B cell (primary cell): ENCODE measurements around the gene CTDNEP1.

Experiments
- EZH2 ChIP-seq: IDR thresholded peaks from 2 replicates; pipeline ENCODE4 v1.6.1; 2012; ENCODE audit warnings: borderline replicate concordance, low read depth, mild to moderate bottlenecking, moderate library complexity, low read length; ENCODE audit not compliant: insufficient read depth, poor library complexity, severe bottlenecking
- TF ChIP-seq, protein P1 (sequence below): fragments of 200-600 bp; IDR thresholded peaks from one replicate; pipeline ENCODE4 v1.8.0; 2022; ENCODE audit warnings: antibody characterized with exemption, mild to moderate bottlenecking

DNA sequence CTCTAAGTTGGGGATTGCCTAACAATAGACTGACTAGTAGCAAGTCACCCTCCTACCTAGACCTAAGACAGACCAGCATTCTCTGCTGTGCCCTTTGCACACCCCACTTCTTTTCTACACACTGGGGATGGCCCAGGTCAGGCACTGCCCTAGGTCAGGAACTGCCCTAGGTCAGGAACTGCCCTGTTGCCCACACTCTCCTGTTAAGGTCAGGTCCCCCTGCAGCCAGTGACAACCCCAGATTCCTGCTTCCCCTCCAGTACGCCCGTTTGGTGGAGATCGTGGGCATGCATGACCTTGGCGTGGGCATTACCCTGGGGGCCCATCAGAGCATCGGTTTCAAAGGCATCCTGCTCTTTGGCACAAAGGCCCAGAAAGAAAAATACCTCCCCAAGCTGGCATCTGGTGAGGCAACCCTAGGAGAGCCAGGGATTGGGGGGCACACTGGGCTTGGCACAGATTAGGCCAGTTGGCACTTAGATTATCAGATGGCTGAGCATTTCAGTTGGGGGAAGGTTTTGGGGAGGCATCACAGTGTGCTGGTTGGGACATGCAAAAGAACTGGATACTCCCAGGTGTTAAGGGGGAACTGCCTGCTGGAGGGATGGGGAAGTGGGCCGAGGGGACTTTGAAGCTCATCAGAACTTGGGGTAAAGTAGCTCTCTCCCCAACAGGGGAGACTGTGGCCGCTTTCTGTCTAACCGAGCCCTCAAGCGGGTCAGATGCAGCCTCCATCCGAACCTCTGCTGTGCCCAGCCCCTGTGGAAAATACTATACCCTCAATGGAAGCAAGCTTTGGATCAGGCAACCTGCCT lies 30.0 kb downstream of the CTDNEP1 start:
- TF ChIP-seq, protein P1, sequence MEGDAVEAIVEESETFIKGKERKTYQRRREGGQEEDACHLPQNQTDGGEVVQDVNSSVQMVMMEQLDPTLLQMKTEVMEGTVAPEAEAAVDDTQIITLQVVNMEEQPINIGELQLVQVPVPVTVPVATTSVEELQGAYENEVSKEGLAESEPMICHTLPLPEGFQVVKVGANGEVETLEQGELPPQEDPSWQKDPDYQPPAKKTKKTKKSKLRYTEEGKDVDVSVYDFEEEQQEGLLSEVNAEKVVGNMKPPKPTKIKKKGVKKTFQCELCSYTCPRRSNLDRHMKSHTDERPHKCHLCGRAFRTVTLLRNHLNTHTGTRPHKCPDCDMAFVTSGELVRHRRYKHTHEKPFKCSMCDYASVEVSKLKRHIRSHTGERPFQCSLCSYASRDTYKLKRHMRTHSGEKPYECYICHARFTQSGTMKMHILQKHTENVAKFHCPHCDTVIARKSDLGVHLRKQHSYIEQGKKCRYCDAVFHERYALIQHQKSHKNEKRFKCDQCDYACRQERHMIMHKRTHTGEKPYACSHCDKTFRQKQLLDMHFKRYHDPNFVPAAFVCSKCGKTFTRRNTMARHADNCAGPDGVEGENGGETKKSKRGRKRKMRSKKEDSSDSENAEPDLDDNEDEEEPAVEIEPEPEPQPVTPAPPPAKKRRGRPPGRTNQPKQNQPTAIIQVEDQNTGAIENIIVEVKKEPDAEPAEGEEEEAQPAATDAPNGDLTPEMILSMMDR: no peak
- TF ChIP-seq EZH2: no peak
